K562 (cell line): ENCODE results near the gene CASKIN1. TPM values are rescaled to one million over a fixed set of nuclear protein-coding genes. Genes with fewer than 3 reads are reported as not detected.
A peak's percentile ranks its signal among the peaks of the same experiment; 100 is the strongest.

Source experiments
- AFF1 ChIP-seq, 2 experiments: fragments of 450-650 bp; IDR thresholded peaks; 2 replicates each; pipeline ENCODE4 v1.6.1; 2018; ENCODE audit warnings: mild to moderate bottlenecking in 2 of 2, low read depth in 1 of 2; ENCODE audit not compliant: partially characterized antibody in 2 of 2
- ARNT ChIP-seq, 2 experiments: fragments of 450-650 bp; IDR thresholded peaks; 2 replicates each; pipeline ENCODE4 v1.6.1; 2016; ENCODE audit warnings: mild to moderate bottlenecking in 1 of 2
- CHD1 ChIP-seq: fragments of 200-600 bp; sonication (generic); IDR thresholded peaks from one replicate; pipeline ENCODE4 v1.6.1; 2012; ENCODE audit warnings: mild to moderate bottlenecking, moderate library complexity, low read length, inconsistent platforms
- DACH1 ChIP-seq: fragments of 450-650 bp; IDR thresholded peaks from 2 replicates; pipeline ENCODE4 v1.6.1; 2018; ENCODE audit not compliant: partially characterized antibody
- MAFF ChIP-seq: IDR thresholded peaks from 2 replicates; pipeline ENCODE4 v1.6.1; 2012; ENCODE audit warnings: low read length, improper control_type of control experiment
- MTA3 ChIP-seq: fragments of 450-650 bp; formaldehyde crosslinking; IDR thresholded peaks from 2 replicates; pipeline ENCODE4 v1.6.1; 2017; ENCODE audit warnings: mild to moderate bottlenecking, borderline replicate concordance
- POLR3A ChIP-seq: IDR thresholded peaks from 2 replicates; pipeline ENCODE4 v1.6.1; 2011; ENCODE audit warnings: borderline replicate concordance, mild to moderate bottlenecking, moderate library complexity; ENCODE audit not compliant: insufficient read length, insufficient read depth; ENCODE audit errors: extremely low read depth
- SMARCA5 ChIP-seq: fragments of 450-650 bp; IDR thresholded peaks from 2 replicates; pipeline ENCODE4 v1.6.1; 2016
- SP2 ChIP-seq: IDR thresholded peaks from 2 replicates; pipeline ENCODE4 v1.6.1; 2011; ENCODE audit warnings: mild to moderate bottlenecking, low read depth, low read length, moderate library complexity; ENCODE audit not compliant: poor library complexity, severe bottlenecking; ENCODE audit errors: extremely low read depth
- TAL1 ChIP-seq: fragments of 450-650 bp; IDR thresholded peaks from 2 replicates; pipeline ENCODE4 v1.6.1; 2016; ENCODE audit warnings: mild to moderate bottlenecking
- TFE3 ChIP-seq: fragments of 450-650 bp; formaldehyde crosslinking; IDR thresholded peaks from 2 replicates; pipeline ENCODE4 v1.4.0; 2020; ENCODE audit warnings: mild to moderate bottlenecking, mixed read lengths
- U2AF2 ChIP-seq: fragments of 200-400 bp; formaldehyde crosslinking; optimal IDR thresholded peaks from 2 replicates; pipeline ENCODE3; 2017; ENCODE audit warnings: low read depth, mild to moderate bottlenecking, low read length
- XRCC3 ChIP-seq: fragments of 450-650 bp; IDR thresholded peaks from 2 replicates; pipeline ENCODE4 v1.6.1; 2017; ENCODE audit warnings: mild to moderate bottlenecking, moderate library complexity
- ZBTB5 ChIP-seq: fragments of 450-650 bp; IDR thresholded peaks from 2 replicates; pipeline ENCODE4 v1.6.1; 2017; ENCODE audit warnings: antibody characterized with exemption
- ZHX1 ChIP-seq: fragments of 150-350 bp; conservative IDR thresholded peaks from 2 replicates; pipeline ENCODE4 v1.6.1; 2014; ENCODE audit warnings: low read length
- ZNF197 ChIP-seq: fragments of 200-800 bp; sonication (Bioruptor generic); IDR thresholded peaks from 2 replicates; pipeline ENCODE4 v1.6.1; 2016; ENCODE audit warnings: low read depth, missing genetic modification characterization, missing compliant biosample characterization
- ZNF584 ChIP-seq: fragments of 200-800 bp; sonication (Bioruptor generic); IDR thresholded peaks from 2 replicates; pipeline ENCODE4 v1.6.1; 2016; ENCODE audit warnings: low read depth, mild to moderate bottlenecking, missing genetic modification characterization, missing compliant biosample characterization
- polyA plus RNA-seq, 8 experiments: library from polyadenylated mRNA; depleted of rRNA in 4 of 8; stranded (reverse) in 5 of 8; unstranded in 3 of 8; fragments of >200 nt; fragmentation: Nextera tagmentation in 2 of 8; fragmentation: Illumina TruSeq in 1 of 8; extraction: Ambion mirVana in 2 of 8; extraction: Trizol in 1 of 8; gene quantifications; 2 replicates each; pipeline versions ENCODE4 v1.2.1 to v1.2.3, GENCODE V29; 2011 to 2014; ENCODE audit warnings: inconsistent platforms in 1 of 8, missing spikeins in 1 of 8
- total RNA-seq, 7 experiments: library from RNA; depleted of rRNA in 6 of 7; stranded (reverse); fragments of >200 nt in 6 of 7; fragmentation: Illumina TruSeq in 2 of 7; extraction: Trizol in 2 of 7; gene quantifications; 2 replicates each; pipeline versions ENCODE4 v1.2.1 to v1.2.3, GENCODE V29; 2011 to 2021; ENCODE audit warnings: low replicate concordance in 1 of 7

The CASKIN1 gene
- total and polyA plus RNA-seq, 9 of the 15 experiments (the other 6 are each of a cell fraction or from before 2014, with no cell fraction given): 0.15 to 4.5 (median 1.5) TPM; not detected in 2

- TF ChIP-seq ZHX1 (no peak), AFF1 (IDR thresholded peaks at IDR 0.05; ENCODE audit: low read depth in 1 of 2, partially characterized antibody in 2 of 2) (peak; percentile 68 to 99), POLR3A (no peak), U2AF2 (no peak), MTA3 (peak; percentile 100), MAFF (no peak), ARNT (IDR thresholded peaks at IDR 0.05) (no peak), SP2 (peak; percentile 64), CHD1 (peak; percentile 98), ZNF197 (CRISPR knock-in tag) (peak; percentile 62; the same call in 1 of the 2 replicates), XRCC3 (no peak), SMARCA5 (no peak), ZBTB5 (no peak), DACH1 (no peak), TAL1 (no peak), TFE3 (CRISPR knock-in tag) (no peak), ZNF584 (CRISPR knock-in tag) (no peak; the same call in 1 of the 2 replicates)
Observed at GRCh38 chr16:2155091-2155950, 41.1 kb downstream of the CASKIN1 start, which contains the start of gene TRAF7 (continued).
